Fibroblast of skin of right biceps (primary cell): ENCODE data around the gene MT1H.
"Not testable (repeated sequence)": the region's sequence is repeated elsewhere in the genome, so short reads cannot be mapped to it uniquely, and the experiment has no call there.

Experiments used
- DNase-seq: peaks from one replicate; pipeline ENCODE4 v3.0.0-alpha.2; 2013

MT1H gene

GRCh38 chr16:56669005-56669839 lies at the start of gene MT1H:
MT1H (plus strand) TSS chr16:56669814; CDS start chr16:56669885, 71 bp downstream.
- DNase-seq: no peak

GRCh38 chr16:56620339-56620897 lies 49.2 kb upstream of the MT1H start:
- no peak for DNase-seq

- not testable (repeated sequence) for DNase-seq
Observed at GRCh38 chr16:56621665-56622445, 47.8 kb upstream of the MT1H start.

- DNase-seq: not testable (repeated sequence)
Observed at GRCh38 chr16:56623184-56623583, 46.4 kb upstream of the MT1H start.

GRCh38 chr16:56623637-56624036 lies 46.0 kb upstream of the MT1H start:
- no peak for DNase-seq

- DNase-seq: peak; percentile 88
Observed at GRCh38 chr16:56625140-56625942, 44.3 kb upstream of the MT1H start, which contains the start of gene MT1E. MT1E (plus strand) TSS chr16:56625781; CDS start chr16:56625852, 71 bp downstream.

GRCh38 chr16:56625943-56626654 lies 43.5 kb upstream of the MT1H start:
- peak; percentile 68 for DNase-seq

GRCh38 chr16:56626685-56627084 lies 42.9 kb upstream of the MT1H start:
- DNase-seq: no peak

- DNase-seq: no peak
Observed at GRCh38 chr16:56628486-56629350, 40.9 kb upstream of the MT1H start.

- no peak for DNase-seq
Observed at GRCh38 chr16:56629531-56629930, 40.1 kb upstream of the MT1H start.

- no peak for DNase-seq
Observed at GRCh38 chr16:56630134-56630533, 39.5 kb upstream of the MT1H start.

- DNase-seq: no peak
Observed at GRCh38 chr16:56631197-56631596, 38.4 kb upstream of the MT1H start.

- no peak for DNase-seq
Observed at GRCh38 chr16:56631832-56632155, 37.8 kb upstream of the MT1H start.

GRCh38 chr16:56632156-56632847 lies 37.3 kb upstream of the MT1H start, which contains the start of gene MT1M:
MT1M (plus strand) TSS chr16:56632659; CDS start chr16:56632732, 73 bp downstream.
- DNase-seq: no peak

GRCh38 chr16:56632848-56633365 lies 36.7 kb upstream of the MT1H start:
- DNase-seq: no peak

GRCh38 chr16:56633535-56633934 lies 36.1 kb upstream of the MT1H start:
- no peak for DNase-seq

GRCh38 chr16:56634715-56635440 lies 34.7 kb upstream of the MT1H start:
- no peak for DNase-seq

GRCh38 chr16:56635441-56635967 lies 34.1 kb upstream of the MT1H start:
- DNase-seq: no peak
